WTC11 (cell line): ENCODE measurements around the gene HLA-DPB1. TPM values are rescaled to one million over a fixed set of nuclear protein-coding genes. Genes with fewer than 3 reads are reported as not detected.

Source experiments
- ATAC-seq: fragments of 200-7000 bp; cut with Tn5 transposase; 2 replicates; pipeline ENCODE4 v1.10.0; 2021; ENCODE audit warnings: mild to moderate bottlenecking, moderate library complexity
- CTCF ChIA-PET: fragments of 300-600 bp; sonication (Branson Sonifier 250); formaldehyde crosslinking; loops from one replicate; lab custom pipeline; 2021; ENCODE audit warnings: antibody characterized with exemption; lab: Charles Lee
- POLR2A ChIA-PET: fragments of 350-600 bp; sonication (Branson Sonifier 250); formaldehyde crosslinking; loops from one replicate; lab custom pipeline; 2021; ENCODE audit warnings: antibody characterized with exemption; lab: Charles Lee
- DNase-seq: peaks from one replicate; pipeline ENCODE4 v3.0.0; 2021; ENCODE audit warnings: low spot score
- H3K27ac Mint-ChIP-seq: 2 replicates; pipeline ENCODE4 v1.8.0; 2021; ENCODE audit warnings: mixed read lengths
- H3K27me3 Mint-ChIP-seq: 2 replicates; pipeline ENCODE4 v1.8.0; 2021; ENCODE audit warnings: low read depth, mild to moderate bottlenecking, moderate library complexity, mixed read lengths
- H3K36me3 Mint-ChIP-seq: 2 replicates; pipeline ENCODE4 v1.8.0; 2021; ENCODE audit warnings: mixed read lengths
- H3K4me1 Mint-ChIP-seq: 2 replicates; pipeline ENCODE4 v1.8.0; 2022; ENCODE audit warnings: mixed read lengths
- H3K4me3 Mint-ChIP-seq: 2 replicates; pipeline ENCODE4 v1.8.0; 2021; ENCODE audit warnings: mild to moderate bottlenecking, moderate library complexity, mixed read lengths
- H3K9me3 Mint-ChIP-seq: 2 replicates; pipeline ENCODE4 v1.8.0; 2021; ENCODE audit warnings: mixed read lengths
- AR ChIP-seq: fragments of 250-450 bp; sonication (Bioruptor Pico); IDR thresholded peaks from 2 replicates; pipeline ENCODE4 v1.9.0; 2021; ENCODE audit warnings: mild to moderate bottlenecking
- FOXK1 ChIP-seq: sonication (generic); formaldehyde crosslinking; IDR thresholded peaks from 2 replicates; pipeline ENCODE4 v1.8.0; 2022; ENCODE audit warnings: mild to moderate bottlenecking, moderate library complexity, missing genetic modification reagents
- FOXP1 ChIP-seq: sonication (generic); formaldehyde crosslinking; IDR thresholded peaks from 2 replicates; pipeline ENCODE4 v1.8.0; 2022; ENCODE audit warnings: missing genetic modification reagents, mild to moderate bottlenecking, moderate library complexity, borderline replicate concordance
- IRF2 ChIP-seq: sonication (generic); formaldehyde crosslinking; IDR thresholded peaks from 2 replicates; pipeline ENCODE4 v1.8.0; 2022; ENCODE audit warnings: low read depth, missing genetic modification reagents, borderline replicate concordance
- NFE2L1 ChIP-seq: sonication (generic); formaldehyde crosslinking; IDR thresholded peaks from 2 replicates; pipeline ENCODE4 v1.8.1; 2023; ENCODE audit warnings: missing genetic modification reagents
- NFYB ChIP-seq: sonication (generic); formaldehyde crosslinking; conservative IDR thresholded peaks from 2 replicates; pipeline ENCODE4 v1.8.0; 2022; ENCODE audit warnings: low read depth, missing genetic modification reagents
- PRRX2 ChIP-seq: fragments of 250-450 bp; sonication (Bioruptor Pico); IDR thresholded peaks from 2 replicates; pipeline ENCODE4 v1.8.0; 2021; ENCODE audit warnings: mild to moderate bottlenecking
- SP1 ChIP-seq: sonication (generic); formaldehyde crosslinking; conservative IDR thresholded peaks from 2 replicates; pipeline ENCODE4 v1.8.1; 2022; ENCODE audit warnings: missing genetic modification reagents
- TEAD1 ChIP-seq: sonication (generic); formaldehyde crosslinking; IDR thresholded peaks from 2 replicates; pipeline ENCODE4 v1.8.0; 2022; ENCODE audit warnings: mild to moderate bottlenecking, missing genetic modification reagents
- ZBTB21 ChIP-seq: sonication (generic); formaldehyde crosslinking; IDR thresholded peaks from 2 replicates; pipeline ENCODE4 v1.8.1; 2023; ENCODE audit warnings: mild to moderate bottlenecking, missing genetic modification reagents, borderline replicate concordance
- ZNF121 ChIP-seq: sonication (generic); formaldehyde crosslinking; IDR thresholded peaks from 2 replicates; pipeline ENCODE4 v1.8.0; 2023; ENCODE audit warnings: missing genetic modification reagents
- ZNF219 ChIP-seq: sonication (generic); formaldehyde crosslinking; IDR thresholded peaks from 2 replicates; pipeline ENCODE4 v1.8.0; 2023; ENCODE audit warnings: missing genetic modification reagents, mild to moderate bottlenecking, borderline replicate concordance
- ZNF281 ChIP-seq: sonication (generic); formaldehyde crosslinking; IDR thresholded peaks from 2 replicates; pipeline ENCODE4 v1.8.0; 2023; ENCODE audit warnings: mild to moderate bottlenecking, missing genetic modification reagents
- ZNF317 ChIP-seq: sonication (generic); formaldehyde crosslinking; IDR thresholded peaks from 2 replicates; pipeline ENCODE4 v1.8.1; 2023; ENCODE audit warnings: low read depth, mild to moderate bottlenecking, moderate library complexity, missing genetic modification reagents, borderline replicate concordance
- ZNF671 ChIP-seq: fragments of 250-450 bp; sonication (Bioruptor Pico); IDR thresholded peaks from 2 replicates; pipeline ENCODE4 v1.8.0; 2021; ENCODE audit warnings: mild to moderate bottlenecking
- total RNA-seq: library from RNA; stranded (reverse); gene quantifications from 3 replicates; pipeline ENCODE4 v1.2.3, GENCODE V29; 2021
- TF ChIP-seq, protein P1 (sequence below): sonication (generic); formaldehyde crosslinking; conservative IDR thresholded peaks from 2 replicates; pipeline ENCODE4 v1.8.1; 2022; ENCODE audit warnings: mild to moderate bottlenecking, missing genetic modification reagents
- TF ChIP-seq, protein P2 (sequence below): sonication (generic); formaldehyde crosslinking; IDR thresholded peaks from 2 replicates; pipeline ENCODE4 v1.8.1; 2023; ENCODE audit warnings: mild to moderate bottlenecking, missing genetic modification reagents, borderline replicate concordance

The HLA-DPB1 gene
- total RNA-seq, 1 experiment from 2014 or later: 18.0 TPM

DNA sequence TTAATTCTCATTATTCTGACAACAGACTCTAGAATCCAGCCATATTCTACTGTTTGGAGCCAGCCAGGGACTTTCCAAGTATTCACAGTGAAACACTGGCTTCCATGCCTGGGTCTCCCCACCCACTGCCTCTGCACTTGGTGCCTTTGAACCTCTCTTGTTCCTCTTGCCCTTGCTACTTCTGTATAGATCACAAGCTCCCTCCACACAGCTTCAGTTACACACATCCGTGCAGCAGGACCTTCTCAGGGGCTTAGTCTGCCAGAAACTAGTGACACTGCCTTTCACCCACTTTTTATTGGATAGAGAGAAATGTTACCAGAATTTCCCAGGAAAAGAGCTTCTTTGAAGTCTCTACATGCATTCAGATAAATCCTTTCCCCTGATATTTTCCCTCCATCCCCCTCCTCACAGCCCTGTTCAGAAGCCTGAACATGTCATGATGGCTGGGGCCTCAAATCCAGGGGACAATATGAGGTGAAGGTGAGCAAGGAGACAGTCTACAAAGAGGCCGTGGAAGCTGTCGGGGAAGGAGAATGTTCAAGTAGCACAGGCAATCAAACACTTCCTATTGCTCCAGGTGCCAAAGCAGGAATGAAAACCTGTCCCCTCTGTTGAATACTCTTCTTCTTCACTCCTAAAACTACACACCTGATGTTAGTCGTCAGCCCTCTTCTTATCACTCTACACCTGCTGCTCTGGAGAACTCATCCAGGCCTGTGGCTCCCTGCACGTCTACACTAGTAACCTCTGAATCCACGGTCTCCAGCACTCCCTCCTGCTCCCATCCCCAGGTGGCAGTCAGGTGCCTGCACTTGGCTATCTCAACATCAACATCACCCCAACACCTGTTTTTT is 46.2 kb upstream of the HLA-DPB1 start:
- Mint-ChIP-seq H3K36me3 (no peaks in the 10 kb centered on the region), H3K4me1 (peaks cover 4% of the 10 kb centered on the region; the same call in 1 of the 2 replicates), H3K27me3 (peaks cover 15% of the 10 kb centered on the region), H3K4me3 (no peak overlapping the region), H3K9me3 (peaks cover 1% of the 10 kb centered on the region), H3K27ac (no peak overlapping the region)
- ATAC-seq (peak; percentile 68), DNase-seq (no peak)
- POLR2A ChIA-PET: no interaction called here
- CTCF ChIA-PET: interaction anchor here (0.8 to 2.1 kb wide), 7 partner anchors 10 to 132 kb away, joined by 3 to 6 read pairs (median 4); partner anchors contain the start of gene HLA-DMA
- TF ChIP-seq NFE2L1 (CRISPR knock-in tag) (no peak), NFYB (peak; percentile 39; the same call in 1 of the 2 replicates)

GRCh38 chr6:33030245-33030644 is 45.5 kb upstream of the HLA-DPB1 start:
- Mint-ChIP-seq H3K9me3 (peaks cover 8% of the 10 kb centered on the region), H3K4me1 (peaks cover 4% of the 10 kb centered on the region; the same call in 1 of the 2 replicates), H3K4me3 (no peak overlapping the region), H3K36me3 (no peaks in the 10 kb centered on the region), H3K27ac (no peak overlapping the region), H3K27me3 (peaks cover 15% of the 10 kb centered on the region)
- ATAC-seq (no peak), DNase-seq (no peak)
- CTCF ChIA-PET: interaction anchor here (0.9 to 2.1 kb wide), 4 partner anchors 11 to 118 kb away, joined by 3 to 6 read pairs (median 4); no protein-coding TSS in a partner anchor
- no peak for TF ChIP-seq ZBTB21 (CRISPR knock-in tag)
- TF ChIP-seq SP1: no peak
- no peak for TF ChIP-seq FOXK1 (CRISPR knock-in tag)
- TF ChIP-seq, protein P1, sequence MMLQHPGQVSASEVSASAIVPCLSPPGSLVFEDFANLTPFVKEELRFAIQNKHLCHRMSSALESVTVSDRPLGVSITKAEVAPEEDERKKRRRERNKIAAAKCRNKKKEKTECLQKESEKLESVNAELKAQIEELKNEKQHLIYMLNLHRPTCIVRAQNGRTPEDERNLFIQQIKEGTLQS (CRISPR knock-in tag): no peak
- no peak for TF ChIP-seq NFYB
- POLR2A ChIA-PET: no interaction called here

DNA sequence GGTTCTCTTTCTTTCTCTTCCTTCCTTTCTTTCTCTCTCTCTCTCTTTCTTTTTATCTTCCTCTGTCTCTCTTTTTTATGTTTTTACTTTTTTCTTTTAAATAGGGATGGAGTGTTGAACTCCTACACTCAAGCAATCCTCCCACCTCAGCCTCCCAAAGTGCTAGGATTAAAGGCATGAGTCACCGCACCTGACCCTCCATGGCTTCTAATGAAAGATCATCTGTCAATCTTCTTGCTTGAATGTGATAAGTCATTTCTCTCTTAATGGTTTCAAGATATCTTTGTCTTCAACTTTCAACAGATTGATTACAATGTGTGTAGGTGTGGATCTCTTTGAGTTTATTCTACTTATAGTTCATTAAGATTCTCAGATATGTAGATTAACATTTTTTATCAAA is 41.2 kb upstream of the HLA-DPB1 start:
- DNase-seq (no peak), ATAC-seq (no peak)
- CTCF ChIA-PET: no interaction called here
- H3K27me3 Mint-ChIP-seq: peaks cover 10% of the 10 kb centered on the region
- POLR2A ChIA-PET: no interaction called here
- no peaks in the 10 kb centered on the region for H3K36me3 Mint-ChIP-seq
- no peak overlapping the region for H3K27ac Mint-ChIP-seq
- H3K9me3 Mint-ChIP-seq: peaks cover 12% of the 10 kb centered on the region
- H3K4me3 Mint-ChIP-seq: no peak overlapping the region
- TF ChIP-seq AR (CRISPR knock-in tag) (no peak), ZNF317 (CRISPR knock-in tag) (peak; percentile 94)
- H3K4me1 Mint-ChIP-seq: peaks cover 4% of the 10 kb centered on the region; the same call in 1 of the 2 replicates

DNA sequence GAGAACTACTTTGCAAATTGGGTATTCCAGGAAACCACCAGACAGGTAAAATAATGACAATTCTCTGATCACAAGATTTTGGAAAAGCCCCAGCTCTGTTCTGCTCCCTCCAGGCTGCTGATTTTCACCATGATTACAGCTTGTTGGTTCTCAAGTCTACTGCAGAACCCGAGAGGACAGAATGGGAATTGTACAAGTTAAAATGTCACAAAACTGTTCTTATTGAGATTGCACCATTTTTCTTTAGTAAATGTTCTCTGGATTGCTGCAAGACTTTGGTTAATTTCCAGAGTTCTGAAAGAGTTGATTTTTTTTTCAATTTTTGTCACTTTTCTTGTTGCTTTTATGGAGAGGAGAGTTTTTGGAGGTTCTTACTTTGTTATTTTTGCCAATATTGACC is 39.3 kb upstream of the HLA-DPB1 start:
- TF ChIP-seq IRF2 (CRISPR knock-in tag) (no peak), ZNF121 (CRISPR knock-in tag) (no peak), ZNF219 (no peak), FOXP1 (CRISPR knock-in tag) (no peak), ZNF671 (no peak), ZNF281 (no peak), PRRX2 (no peak), TEAD1 (CRISPR knock-in tag) (no peak)
- TF ChIP-seq, protein P2, sequence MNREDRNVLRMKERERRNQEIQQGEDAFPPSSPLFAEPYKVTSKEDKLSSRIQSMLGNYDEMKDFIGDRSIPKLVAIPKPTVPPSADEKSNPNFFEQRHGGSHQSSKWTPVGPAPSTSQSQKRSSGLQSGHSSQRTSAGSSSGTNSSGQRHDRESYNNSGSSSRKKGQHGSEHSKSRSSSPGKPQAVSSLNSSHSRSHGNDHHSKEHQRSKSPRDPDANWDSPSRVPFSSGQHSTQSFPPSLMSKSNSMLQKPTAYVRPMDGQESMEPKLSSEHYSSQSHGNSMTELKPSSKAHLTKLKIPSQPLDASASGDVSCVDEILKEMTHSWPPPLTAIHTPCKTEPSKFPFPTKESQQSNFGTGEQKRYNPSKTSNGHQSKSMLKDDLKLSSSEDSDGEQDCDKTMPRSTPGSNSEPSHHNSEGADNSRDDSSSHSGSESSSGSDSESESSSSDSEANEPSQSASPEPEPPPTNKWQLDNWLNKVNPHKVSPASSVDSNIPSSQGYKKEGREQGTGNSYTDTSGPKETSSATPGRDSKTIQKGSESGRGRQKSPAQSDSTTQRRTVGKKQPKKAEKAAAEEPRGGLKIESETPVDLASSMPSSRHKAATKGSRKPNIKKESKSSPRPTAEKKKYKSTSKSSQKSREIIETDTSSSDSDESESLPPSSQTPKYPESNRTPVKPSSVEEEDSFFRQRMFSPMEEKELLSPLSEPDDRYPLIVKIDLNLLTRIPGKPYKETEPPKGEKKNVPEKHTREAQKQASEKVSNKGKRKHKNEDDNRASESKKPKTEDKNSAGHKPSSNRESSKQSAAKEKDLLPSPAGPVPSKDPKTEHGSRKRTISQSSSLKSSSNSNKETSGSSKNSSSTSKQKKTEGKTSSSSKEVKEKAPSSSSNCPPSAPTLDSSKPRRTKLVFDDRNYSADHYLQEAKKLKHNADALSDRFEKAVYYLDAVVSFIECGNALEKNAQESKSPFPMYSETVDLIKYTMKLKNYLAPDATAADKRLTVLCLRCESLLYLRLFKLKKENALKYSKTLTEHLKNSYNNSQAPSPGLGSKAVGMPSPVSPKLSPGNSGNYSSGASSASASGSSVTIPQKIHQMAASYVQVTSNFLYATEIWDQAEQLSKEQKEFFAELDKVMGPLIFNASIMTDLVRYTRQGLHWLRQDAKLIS (CRISPR knock-in tag): no peak
- ATAC-seq: no peak
- POLR2A ChIA-PET: no interaction called here
- Mint-ChIP-seq H3K36me3 (no peaks in the 10 kb centered on the region), H3K4me3 (no peak overlapping the region), H3K27ac (no peak overlapping the region), H3K27me3 (no peaks in the 10 kb centered on the region; the same call in 1 of the 2 replicates), H3K9me3 (peaks cover 12% of the 10 kb centered on the region), H3K4me1 (no peaks in the 10 kb centered on the region)
- no peak for DNase-seq
- CTCF ChIA-PET: interaction anchor here (0.9 to 1.2 kb wide), 3 partner anchors 13 to 87 kb away, joined by 3 to 4 read pairs (median 3); no protein-coding TSS in a partner anchor
